GM19043 (cell line): ENCODE results near the gene PPP4R4.
"Not testable (repeated sequence)": the region's sequence is repeated elsewhere in the genome, so short reads cannot be mapped to it uniquely, and the experiment has no call there.

Experiments used
- ATAC-seq: cut with Tn5 transposase; IDR thresholded peaks from one replicate; pipeline ENCODE4 v1.9.1; 2021; ENCODE audit warnings: low read depth; ENCODE audit not compliant: unreplicated experiment

PPP4R4 gene

GRCh38 chr14:94175747-94176146 is 1.6 kb downstream of the PPP4R4 start:
- ATAC-seq: no peak

DNA sequence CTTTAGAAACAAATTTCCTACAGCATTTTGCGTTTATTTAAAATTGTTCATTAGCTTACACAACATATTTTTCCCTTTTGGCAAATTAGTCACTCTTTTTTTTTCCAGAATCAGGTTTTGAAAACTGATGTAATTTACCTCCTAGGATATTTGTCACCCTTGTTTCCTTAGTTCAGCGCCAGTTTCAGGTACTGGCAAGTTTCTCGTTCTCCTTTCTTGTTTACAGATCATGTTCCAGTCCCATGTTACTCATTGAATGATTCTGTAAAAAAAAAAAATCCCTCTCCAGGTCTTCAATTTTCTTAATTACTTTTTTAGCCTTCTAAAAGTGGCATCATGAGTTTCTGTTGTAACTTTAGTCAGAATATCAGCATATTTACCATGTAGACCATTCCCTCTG is 2.7 kb downstream of the PPP4R4 start:
- no peak for ATAC-seq

- ATAC-seq: no peak
Measured at GRCh38 chr14:94177806-94178205, 3.7 kb downstream of the PPP4R4 start.

DNA sequence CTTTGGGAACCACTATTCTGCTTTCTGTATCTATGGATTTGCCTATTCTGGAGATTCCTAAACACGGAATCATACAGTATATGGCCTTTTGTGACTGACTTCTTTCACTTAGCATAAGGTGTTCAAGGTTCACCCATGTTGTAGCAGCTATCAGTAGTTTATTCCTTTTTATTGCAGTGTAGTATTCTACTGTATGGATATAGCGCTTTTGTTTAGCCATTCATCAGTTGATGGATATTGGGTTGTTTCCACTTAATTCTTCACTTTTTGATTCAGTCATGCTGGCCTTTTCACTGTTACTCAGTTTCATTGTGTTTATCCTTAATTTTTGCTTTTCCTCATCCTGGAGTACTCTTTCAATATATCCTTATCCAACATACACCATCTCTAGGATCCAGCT is 5.1 kb downstream of the PPP4R4 start:
- no peak for ATAC-seq

GRCh38 chr14:94180655-94181271 is 6.6 kb downstream of the PPP4R4 start:
- no peak for ATAC-seq

DNA sequence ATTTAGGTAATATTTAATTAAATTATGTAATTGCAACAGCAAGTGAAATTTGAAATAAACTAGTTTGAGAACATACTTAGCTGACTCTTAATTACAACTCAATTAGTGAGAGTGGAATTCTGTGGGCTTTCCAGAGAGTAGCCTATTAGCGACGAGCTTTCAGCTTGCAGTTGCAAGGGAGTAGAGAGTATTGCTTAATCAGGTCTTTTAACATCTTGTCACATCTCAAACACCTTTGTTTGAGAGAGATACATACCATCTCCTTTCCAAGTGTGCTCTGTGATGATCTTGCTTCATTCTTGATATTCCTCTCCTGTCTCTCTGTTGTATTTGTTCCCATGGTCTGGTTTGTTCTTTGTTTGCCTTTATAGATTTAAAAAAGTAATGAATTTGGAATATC is 7.7 kb downstream of the PPP4R4 start:
- no peak for ATAC-seq

GRCh38 chr14:94192536-94192935 is 18.4 kb downstream of the PPP4R4 start:
- no peak for ATAC-seq

DNA sequence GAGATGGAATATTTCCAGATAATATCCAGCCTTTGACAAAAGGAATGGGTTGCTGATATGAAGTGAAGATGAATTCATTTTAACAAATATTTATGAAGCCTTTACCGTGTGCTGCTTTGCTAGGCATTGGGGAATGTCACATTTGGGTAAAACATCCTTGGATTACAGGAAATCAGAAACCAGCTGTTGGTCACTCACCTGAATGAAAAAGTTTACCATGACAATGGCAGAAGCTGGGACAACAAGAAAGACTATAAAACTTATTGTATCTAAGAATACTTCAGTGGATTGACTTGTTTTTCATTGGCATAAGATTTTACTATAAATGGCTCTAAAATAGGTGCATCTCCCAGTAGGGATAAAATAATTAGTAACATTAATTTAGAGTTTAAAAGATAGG is 19.7 kb downstream of the PPP4R4 start:
- no peak for ATAC-seq

DNA sequence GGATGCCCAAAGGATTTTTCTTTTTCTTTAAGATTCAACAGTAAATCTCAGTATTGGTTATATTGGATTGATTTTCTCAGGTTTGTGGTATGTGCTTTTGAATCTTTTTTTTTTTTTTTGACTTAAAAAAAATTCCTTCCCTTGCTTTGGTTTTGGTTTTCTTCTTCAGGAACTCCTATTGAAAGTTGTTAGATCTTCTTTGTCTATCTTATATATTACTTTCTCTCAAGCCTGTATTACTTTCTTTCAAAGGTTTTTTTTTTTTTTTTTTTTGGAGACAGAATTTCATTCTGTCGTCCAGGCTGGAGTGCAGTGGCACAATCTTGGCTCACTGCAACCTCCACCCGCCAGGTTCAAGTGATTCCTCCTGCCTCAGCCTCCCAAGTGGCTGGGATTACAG is 21.9 kb downstream of the PPP4R4 start:
- ATAC-seq: no peak

DNA sequence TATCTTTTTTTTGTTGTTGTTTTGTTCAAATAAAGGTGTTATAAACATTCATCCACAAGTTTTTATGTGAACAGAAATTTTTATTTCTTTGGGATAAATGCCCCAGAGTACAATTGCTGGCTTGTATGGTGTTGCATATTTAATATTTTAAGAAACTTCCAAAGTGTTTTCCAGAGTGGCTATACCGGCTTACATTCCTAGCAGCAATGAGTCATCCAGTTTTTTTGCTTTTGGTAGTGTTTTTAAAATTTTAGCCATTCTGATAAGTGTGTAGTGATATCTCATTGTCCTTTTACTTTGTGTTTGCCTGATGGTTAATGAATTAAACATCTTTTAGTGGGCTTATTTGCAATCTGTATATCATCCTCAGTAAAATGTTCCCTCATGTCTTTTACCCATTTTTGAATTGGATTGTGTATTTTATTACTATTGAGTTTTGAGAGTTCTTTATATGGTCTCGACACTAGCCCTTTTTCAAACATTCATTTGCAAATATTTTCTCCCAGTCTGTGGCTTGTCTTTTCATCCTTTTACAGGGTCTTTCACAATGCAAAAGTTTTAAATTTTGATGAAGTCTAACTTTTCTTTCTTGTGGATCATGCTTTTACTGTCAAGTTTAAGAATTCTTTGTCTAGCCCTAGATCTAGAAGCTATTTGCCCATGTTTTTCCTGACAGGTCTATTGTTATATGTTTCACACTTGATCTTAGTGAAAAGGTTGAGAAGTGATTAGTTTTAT is 29.5 kb downstream of the PPP4R4 start:
- ATAC-seq: no peak

GRCh38 chr14:94213021-94213420 is 38.9 kb downstream of the PPP4R4 start:
- no peak for ATAC-seq

DNA sequence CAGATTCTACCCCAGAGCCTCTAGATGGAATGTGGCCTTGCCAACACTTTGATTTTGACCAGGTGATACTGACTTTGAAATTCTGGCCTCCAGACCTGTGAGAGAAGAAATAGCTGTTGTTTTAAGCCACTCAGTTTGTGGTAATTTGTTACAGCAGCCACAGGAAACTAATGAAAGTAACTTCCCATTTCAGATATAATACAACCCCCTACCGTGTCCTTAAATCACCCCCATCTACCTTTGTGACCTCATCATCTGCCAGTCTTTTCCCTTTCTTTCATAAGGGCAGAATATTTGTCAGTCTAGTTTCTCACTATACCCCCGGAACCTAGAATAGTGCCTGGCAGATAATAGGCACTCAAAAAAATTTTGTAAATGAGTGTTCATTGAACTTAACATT is 39.6 kb downstream of the PPP4R4 start:
- ATAC-seq: no peak

DNA sequence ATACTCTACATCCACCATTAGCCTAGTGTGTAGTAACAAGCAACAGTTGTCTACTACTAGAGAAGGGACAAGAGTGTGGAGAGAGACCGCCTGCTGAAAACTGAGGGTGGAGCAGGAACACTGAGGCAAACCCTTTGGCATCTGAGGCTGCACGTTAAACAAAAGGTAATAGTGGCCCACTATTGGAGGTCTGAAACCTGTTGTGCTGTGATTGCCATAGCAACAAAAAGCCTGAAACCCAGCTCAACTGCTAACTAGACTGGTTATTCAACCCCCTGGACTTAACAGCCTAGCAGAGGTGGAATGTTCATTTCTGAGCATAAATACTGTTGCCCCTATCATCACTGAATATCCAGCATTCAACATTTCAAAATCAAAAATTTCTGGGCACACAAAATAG is 43.0 kb downstream of the PPP4R4 start:
- ATAC-seq: no peak

DNA sequence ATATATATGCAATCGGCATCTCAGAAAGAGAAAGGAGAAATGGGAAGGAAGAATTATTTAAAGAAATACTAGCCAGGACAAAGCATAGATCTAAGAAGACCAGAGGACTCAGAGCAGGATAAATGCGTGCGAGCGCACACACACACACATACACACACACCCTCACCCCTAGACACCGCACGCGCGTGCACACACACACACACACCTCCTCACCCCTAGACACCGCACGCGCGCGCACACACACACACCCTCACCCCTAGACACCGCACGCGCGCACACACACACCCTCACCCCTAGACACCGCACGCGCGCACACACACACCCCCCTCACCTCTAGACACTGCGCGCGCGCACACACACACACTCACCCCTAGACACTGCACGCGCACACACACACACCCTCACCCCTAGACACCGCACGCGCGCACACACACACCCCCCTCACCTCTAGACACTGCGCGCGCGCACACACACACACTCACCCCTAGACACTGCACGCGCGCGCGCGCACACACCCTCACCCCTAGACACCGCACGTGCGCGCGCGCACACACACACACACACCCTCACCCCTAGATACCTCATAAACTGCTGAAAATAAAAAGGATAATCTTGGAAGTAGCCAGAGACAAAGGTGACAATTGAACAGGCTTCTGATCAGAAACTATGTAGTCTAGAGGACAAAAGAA is 44.2 kb downstream of the PPP4R4 start:
- not testable (repeated sequence) for ATAC-seq

DNA sequence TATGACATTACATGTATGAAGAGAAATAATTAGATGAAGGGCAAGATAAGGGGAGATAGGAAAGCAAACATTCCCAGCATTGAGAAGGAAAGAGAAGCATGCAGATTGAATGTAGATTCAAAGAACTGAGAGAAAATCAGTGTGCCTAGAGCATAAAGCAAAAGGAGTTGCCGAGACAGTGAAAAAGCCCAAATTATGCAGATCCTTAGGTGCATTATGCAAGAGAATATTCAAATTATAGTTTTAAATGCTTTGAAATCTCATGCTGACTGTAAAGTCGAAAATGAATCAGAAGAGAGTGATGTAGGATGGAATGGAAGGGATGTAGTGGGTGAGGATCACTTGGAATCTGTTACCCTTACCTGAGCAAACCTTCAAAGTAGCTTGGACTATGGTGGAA is 49.9 kb downstream of the PPP4R4 start:
- no peak for ATAC-seq

DNA sequence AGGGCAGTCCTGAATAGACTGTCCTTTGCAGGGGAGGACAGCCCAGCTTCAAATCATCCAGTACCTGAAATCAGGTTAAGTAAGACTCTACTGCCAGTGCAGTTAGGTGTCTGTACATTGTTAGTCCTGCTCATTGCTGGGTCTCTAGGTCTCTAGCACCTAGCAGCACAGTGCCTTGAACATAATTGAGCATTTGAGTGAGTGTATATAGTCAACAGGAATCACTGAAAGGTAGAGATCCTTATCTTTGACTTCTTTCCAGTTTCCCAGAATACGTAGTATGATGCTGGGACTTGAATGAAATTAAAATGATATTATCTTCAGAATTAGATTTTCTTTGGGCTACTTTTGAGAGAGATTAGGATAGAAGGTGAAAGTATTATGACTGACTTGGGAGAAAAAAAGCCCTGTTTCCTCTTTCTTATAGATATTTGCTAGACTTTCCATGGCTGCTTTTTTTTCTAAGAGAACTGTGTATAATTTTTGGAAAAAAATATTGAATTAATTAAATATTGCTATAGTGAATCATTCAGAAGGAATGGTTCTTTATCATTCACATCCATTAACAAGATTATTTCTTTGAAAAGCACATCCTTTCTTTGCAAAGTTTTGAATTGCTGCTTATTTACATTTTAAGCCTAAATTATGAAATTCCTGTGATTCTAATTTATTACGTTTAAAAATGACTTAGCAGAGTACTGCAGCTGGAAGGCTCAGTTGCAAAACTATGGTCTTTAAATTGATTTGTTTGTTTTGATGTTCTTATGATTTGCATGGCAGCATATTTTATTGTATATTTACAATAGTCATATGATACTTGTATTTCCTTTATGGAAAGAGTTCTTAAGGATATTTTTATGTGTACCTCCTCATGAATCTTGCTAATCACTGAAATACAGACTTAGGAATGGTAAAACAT is 51.6 kb downstream of the PPP4R4 start:
- ATAC-seq: no peak

- no peak for ATAC-seq
Measured at GRCh38 chr14:94227029-94227428, 52.9 kb downstream of the PPP4R4 start.

- ATAC-seq: no peak
Measured at GRCh38 chr14:94237046-94237445, 62.9 kb downstream of the PPP4R4 start.

- ATAC-seq: no peak
Measured at GRCh38 chr14:94237983-94238382, 63.9 kb downstream of the PPP4R4 start.

GRCh38 chr14:94239406-94239805 is 65.3 kb downstream of the PPP4R4 start:
- no peak for ATAC-seq

DNA sequence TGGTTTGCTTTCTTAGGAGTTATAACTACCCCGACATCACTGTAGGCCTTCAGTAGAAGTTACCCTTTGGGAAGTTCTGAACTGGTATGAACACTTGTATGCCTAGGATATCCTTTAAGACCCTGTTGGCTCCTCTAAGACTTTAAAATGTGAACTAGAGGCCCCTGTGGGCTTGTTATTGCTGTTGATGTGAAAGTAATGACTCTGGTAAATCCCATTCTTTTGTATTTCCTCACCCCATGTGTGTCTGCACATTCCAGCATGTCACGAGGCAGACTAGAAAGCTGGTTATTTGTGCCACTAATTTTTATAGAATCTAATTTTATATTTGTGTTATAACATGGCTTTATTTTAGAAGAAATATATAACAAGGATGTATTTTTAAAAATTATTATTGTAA is 70.1 kb downstream of the PPP4R4 start:
- ATAC-seq: no peak
